BLaER1 treated with 17β-estradiol and CSF1 and Interleukin-3, amounts not matched to agents 10 nM and 100 nM (cell line): ENCODE data around the gene MYL5.

Source experiments
- H3K27ac ChIP-seq, 11 experiments: shearing (Covaris generic); formaldehyde crosslinking; 2 replicates each; pipeline ENCODE4 v1.8.1; 2022
- H3K27me3 ChIP-seq, 11 experiments: shearing (Covaris generic); formaldehyde crosslinking; 2 replicates each; pipeline ENCODE4 v1.8.1; 2022
- H3K36me3 ChIP-seq, 11 experiments: shearing (Covaris generic); formaldehyde crosslinking; 2 replicates each; pipeline ENCODE4 v1.8.1; 2022
- H3K4me1 ChIP-seq, 10 experiments: shearing (Covaris generic); formaldehyde crosslinking; 2 replicates each; pipeline ENCODE4 v1.8.1; 2022
- H3K4me2 ChIP-seq, 11 experiments: shearing (Covaris generic); formaldehyde crosslinking; 2 replicates each; pipeline ENCODE4 v1.8.1; 2022
- H3K4me3 ChIP-seq, 10 experiments: shearing (Covaris generic); formaldehyde crosslinking; 2 replicates each; pipeline ENCODE4 v1.8.1; 2022
- H3K9ac ChIP-seq, 11 experiments: shearing (Covaris generic); formaldehyde crosslinking; 2 replicates each; pipeline ENCODE4 v1.8.1; 2022
- H3K9me3 ChIP-seq, 11 experiments: shearing (Covaris generic); formaldehyde crosslinking; replicated peaks in 1 of 11; 2 replicates each; pipeline ENCODE4 v1.8.1; 2022
- H4K20me1 ChIP-seq, 11 experiments: shearing (Covaris generic); formaldehyde crosslinking; 2 replicates each; pipeline ENCODE4 v1.8.1; 2022
- Cebpa-rat ChIP-seq, 11 experiments: shearing (Covaris generic); IDR thresholded peaks; 2 replicates each; pipeline ENCODE4 v1.8.1; 2022

MYL5 gene

GRCh38 chr4:710116-710515 is 35.8 kb downstream of the MYL5 start:
- Histone ChIP-seq H3K4me1 (peaks cover 30 to 75% (median 51%) of the 10 kb centered on the region in 10 experiments), H4K20me1 (peaks cover 77 to 85% (median 84%) of the 10 kb centered on the region in 11 experiments), H3K4me2 (peak overlapping the region in 9 of 11 experiments; percentile 3 to 100 (median 99); a peak in 11 of 22 replicates), H3K36me3 (peaks cover 25 to 71% (median 66%) of the 10 kb centered on the region in 11 experiments), H3K9ac (peak overlapping the region in 2 of 11 experiments; percentile 25 to 60; a peak in 1 of 22 replicates), H3K27ac (no peak overlapping the region; a peak in 1 of 22 replicates), H3K4me3 (peak overlapping the region in 1 of 10 experiments; percentile 19; a peak in 1 of 20 replicates), H3K27me3 (no peaks in the 10 kb centered on the region), H3K9me3 (peaks cover 0 to 5% (median 0%) of the 10 kb centered on the region in 11 experiments; a peak in 5 of 22 replicates)
- TF ChIP-seq Cebpa-rat (IDR thresholded peaks at IDR 0.05): no peak

- TF ChIP-seq Cebpa-rat (IDR thresholded peaks at IDR 0.05): no peak
- H4K20me1 ChIP-seq: peaks cover 84 to 93% (median 91%) of the 10 kb centered on the region in 11 experiments
These were observed 36.6 kb downstream of the MYL5 start for GRCh38 chr4:710916-711315.

GRCh38 chr4:712093-712492 is 37.8 kb downstream of the MYL5 start:
- Histone ChIP-seq H3K36me3 (peaks cover 25 to 78% (median 67%) of the 10 kb centered on the region in 11 experiments), H3K27ac (no peak overlapping the region), H3K4me3 (no peak overlapping the region), H3K4me1 (peaks cover 29 to 71% (median 50%) of the 10 kb centered on the region in 10 experiments), H3K27me3 (no peaks in the 10 kb centered on the region), H3K9ac (no peak overlapping the region), H4K20me1 (peaks cover 89 to 100% (median 98%) of the 10 kb centered on the region in 11 experiments), H3K9me3 (peaks cover 0 to 5% (median 0%) of the 10 kb centered on the region in 11 experiments; a peak in 5 of 22 replicates), H3K4me2 (0 out of 22 replicates have a peak overlapping the region, but pooled peaks of 1 of the 11 experiments have one; percentile 3)
- TF ChIP-seq Cebpa-rat (IDR thresholded peaks at IDR 0.05): no peak

More at GRCh38 chr4:710916-711315, 36.6 kb downstream of the MYL5 start:
- H3K27me3 ChIP-seq: no peaks in the 10 kb centered on the region
- H3K36me3 ChIP-seq: peaks cover 25 to 74% (median 67%) of the 10 kb centered on the region in 11 experiments
- peaks cover 0 to 5% (median 0%) of the 10 kb centered on the region in 11 experiments; a peak in 5 of 22 replicates for H3K9me3 ChIP-seq
- H3K4me1 ChIP-seq: peaks cover 30 to 76% (median 51%) of the 10 kb centered on the region in 10 experiments
- H3K4me3 ChIP-seq: no peak overlapping the region
- peak overlapping the region in 1 of 11 experiments; percentile 99; a peak in 2 of 22 replicates for H3K4me2 ChIP-seq
- H3K27ac ChIP-seq: no peak overlapping the region
- H3K9ac ChIP-seq: 0 out of 22 replicates have a peak overlapping the region, but pooled peaks of 1 of the 11 experiments have one; percentile 2

- Histone ChIP-seq H3K9me3 (peaks cover 0 to 5% (median 0%) of the 10 kb centered on the region in 11 experiments; a peak in 5 of 22 replicates), H3K27ac (peak overlapping the region in 8 of 11 experiments; percentile 16 to 60 (median 45); a peak in 13 of 22 replicates), H3K9ac (peak overlapping the region in 4 of 11 experiments; percentile 3 to 53 (median 4); a peak in 3 of 22 replicates), H4K20me1 (peaks cover 89 to 100% (median 98%) of the 10 kb centered on the region in 11 experiments), H3K4me1 (peaks cover 20 to 61% (median 50%) of the 10 kb centered on the region in 10 experiments), H3K4me2 (peak overlapping the region in 4 of 11 experiments; percentile 3 to 35 (median 22); a peak in 6 of 22 replicates), H3K4me3 (no peak overlapping the region), H3K27me3 (no peaks in the 10 kb centered on the region), H3K36me3 (peaks cover 25 to 86% (median 69%) of the 10 kb centered on the region in 11 experiments)
- TF ChIP-seq Cebpa-rat (IDR thresholded peaks at IDR 0.05): no peak
These were observed 38.7 kb downstream of the MYL5 start for GRCh38 chr4:712916-713632.

- H3K4me1 ChIP-seq: peaks cover 16 to 51% (median 41%) of the 10 kb centered on the region in 10 experiments; a peak in 19 of 20 replicates
- H3K27me3 ChIP-seq: no peaks in the 10 kb centered on the region
- no peak overlapping the region for H3K4me2 ChIP-seq
- no peak overlapping the region for H3K4me3 ChIP-seq
- peaks cover 89 to 100% (median 98%) of the 10 kb centered on the region in 11 experiments for H4K20me1 ChIP-seq
- H3K9me3 ChIP-seq: peaks cover 0 to 4% (median 0%) of the 10 kb centered on the region in 11 experiments; a peak in 4 of 22 replicates
- H3K27ac ChIP-seq: no peak overlapping the region
- no peak overlapping the region; a peak in 1 of 22 replicates for H3K9ac ChIP-seq
- peaks cover 32 to 86% (median 69%) of the 10 kb centered on the region in 11 experiments for H3K36me3 ChIP-seq
- TF ChIP-seq Cebpa-rat (IDR thresholded peaks at IDR 0.05): no peak
These were observed 39.7 kb downstream of the MYL5 start for GRCh38 chr4:714087-714486.

- H3K9ac ChIP-seq: peak overlapping the region in 4 of 11 experiments; percentile 3 to 29 (median 18); a peak in 2 of 22 replicates
- H3K27ac ChIP-seq: peak overlapping the region in 2 of 11 experiments; percentile 13 to 55; a peak in 2 of 22 replicates
These were observed 43.4 kb downstream of the MYL5 start for GRCh38 chr4:717601-718320.

GRCh38 chr4:718460-718859 is 44.1 kb downstream of the MYL5 start:
- Histone ChIP-seq H3K4me2 (no peak overlapping the region), H3K4me3 (no peak overlapping the region), H3K27me3 (no peaks in the 10 kb centered on the region), H3K36me3 (peaks cover 33 to 87% (median 74%) of the 10 kb centered on the region in 11 experiments), H3K9me3 (no peaks in the 10 kb centered on the region; a peak in 2 of 22 replicates), H4K20me1 (peaks cover 91 to 100% (median 99%) of the 10 kb centered on the region in 11 experiments), H3K27ac (no peak overlapping the region), H3K9ac (0 out of 22 replicates have a peak overlapping the region, but pooled peaks of 1 of the 11 experiments have one; percentile 21), H3K4me1 (peaks cover 6 to 40% (median 22%) of the 10 kb centered on the region in 10 experiments; a peak in 15 of 20 replicates)
- TF ChIP-seq Cebpa-rat (IDR thresholded peaks at IDR 0.05): no peak

More at GRCh38 chr4:717601-718320, 43.4 kb downstream of the MYL5 start:
- Histone ChIP-seq H3K27me3 (no peaks in the 10 kb centered on the region), H3K9me3 (no peaks in the 10 kb centered on the region; a peak in 3 of 22 replicates), H3K4me1 (peaks cover 6 to 45% (median 25%) of the 10 kb centered on the region in 10 experiments; a peak in 15 of 20 replicates), H4K20me1 (peaks cover 91 to 100% (median 99%) of the 10 kb centered on the region in 11 experiments), H3K4me2 (peak overlapping the region in 3 of 11 experiments; percentile 11 to 37 (median 25); a peak in 3 of 22 replicates), H3K4me3 (no peak overlapping the region), H3K36me3 (peaks cover 26 to 87% (median 73%) of the 10 kb centered on the region in 11 experiments)
- TF ChIP-seq Cebpa-rat (IDR thresholded peaks at IDR 0.05): no peak
